ENCODE results near the gene DCPS.

Gene DCPS

GRCh38 chr11:126318574-126319373 is 14.9 kb downstream of the DCPS start:
- DNase-seq (ENCODE audit: insufficient read length, low spot score) = no peak
- peak; percentile 90 for FAIRE-seq
- TF ChIP-seq POLR2AphosphoS5 (IDR thresholded peaks at IDR 0.05; ENCODE audit: low read depth, low read length) (no peak), SPI1 (IDR thresholded peaks at IDR 0.05; ENCODE audit: low read depth, low read length) (no peak), PAX5 (IDR thresholded peaks at IDR 0.05; ENCODE audit: insufficient read depth, low read length, severe bottlenecking) (no peak), POLR2A (IDR thresholded peaks at IDR 0.05; ENCODE audit: low read depth, low read length) (no peak), POU2F2 (IDR thresholded peaks at IDR 0.05; ENCODE audit: low read depth, low read length) (no peak), TAF1 (IDR thresholded peaks at IDR 0.05; ENCODE audit: low read depth, low read length) (no peak)

GRCh38 chr11:126319374-126319740 is 15.5 kb downstream of the DCPS start:
- TF ChIP-seq POLR2AphosphoS5 (IDR thresholded peaks at IDR 0.05; ENCODE audit: low read depth, low read length) (no peak), POU2F2 (IDR thresholded peaks at IDR 0.05; ENCODE audit: low read depth, low read length) (no peak), PAX5 (IDR thresholded peaks at IDR 0.05; ENCODE audit: insufficient read depth, low read length, severe bottlenecking) (no peak), SPI1 (IDR thresholded peaks at IDR 0.05; ENCODE audit: low read depth, low read length) (no peak), TAF1 (IDR thresholded peaks at IDR 0.05; ENCODE audit: low read depth, low read length) (no peak), POLR2A (IDR thresholded peaks at IDR 0.05; ENCODE audit: low read depth, low read length) (no peak)
- DNase-seq (ENCODE audit: insufficient read length, low spot score) = no peak
- peak; percentile 38 for FAIRE-seq

GRCh38 chr11:126322996-126323395 is 19.1 kb downstream of the DCPS start:
- TF ChIP-seq SPI1 (IDR thresholded peaks at IDR 0.05; ENCODE audit: low read depth, low read length) (no peak), POLR2AphosphoS5 (IDR thresholded peaks at IDR 0.05; ENCODE audit: low read depth, low read length) (no peak), PAX5 (IDR thresholded peaks at IDR 0.05; ENCODE audit: insufficient read depth, low read length, severe bottlenecking) (no peak), POU2F2 (IDR thresholded peaks at IDR 0.05; ENCODE audit: low read depth, low read length) (no peak), POLR2A (IDR thresholded peaks at IDR 0.05; ENCODE audit: low read depth, low read length) (no peak), TAF1 (IDR thresholded peaks at IDR 0.05; ENCODE audit: low read depth, low read length) (no peak)
- no peak for FAIRE-seq

GRCh38 chr11:126327281-126328000 is 23.6 kb downstream of the DCPS start:
- no peak for FAIRE-seq
- TF ChIP-seq POLR2AphosphoS5 (IDR thresholded peaks at IDR 0.05; ENCODE audit: low read depth, low read length) = no peak
- no peak for TF ChIP-seq PAX5 (IDR thresholded peaks at IDR 0.05; ENCODE audit: insufficient read depth, low read length, severe bottlenecking)
- no peak for TF ChIP-seq SPI1 (IDR thresholded peaks at IDR 0.05; ENCODE audit: low read depth, low read length)
- no peak for TF ChIP-seq POLR2A (IDR thresholded peaks at IDR 0.05; ENCODE audit: low read depth, low read length)
- no peak for TF ChIP-seq POU2F2 (IDR thresholded peaks at IDR 0.05; ENCODE audit: low read depth, low read length)
- no peak for TF ChIP-seq TAF1 (IDR thresholded peaks at IDR 0.05; ENCODE audit: low read depth, low read length)
- no peak for DNase-seq (ENCODE audit: insufficient read length, low spot score)

More at GRCh38 chr11:126322996-126323395, 19.1 kb downstream of the DCPS start:
- DNase-seq (ENCODE audit: insufficient read length, low spot score) = no peak

- FAIRE-seq (no peak), DNase-seq (ENCODE audit: insufficient read length, low spot score) (no peak)
- no peak for TF ChIP-seq POU2F2 (IDR thresholded peaks at IDR 0.05; ENCODE audit: low read depth, low read length)
- no peak for TF ChIP-seq POLR2A (IDR thresholded peaks at IDR 0.05; ENCODE audit: low read depth, low read length)
- TF ChIP-seq POLR2AphosphoS5 (IDR thresholded peaks at IDR 0.05; ENCODE audit: low read depth, low read length) = no peak
- TF ChIP-seq SPI1 (IDR thresholded peaks at IDR 0.05; ENCODE audit: low read depth, low read length) = no peak
- TF ChIP-seq TAF1 (IDR thresholded peaks at IDR 0.05; ENCODE audit: low read depth, low read length) = no peak
- TF ChIP-seq PAX5 (IDR thresholded peaks at IDR 0.05; ENCODE audit: insufficient read depth, low read length, severe bottlenecking) = no peak
Measured at GRCh38 chr11:126328001-126328390, 24.1 kb downstream of the DCPS start.

- FAIRE-seq = no peak
- DNase-seq (ENCODE audit: insufficient read length, low spot score) = no peak
- no peak for TF ChIP-seq SPI1 (IDR thresholded peaks at IDR 0.05; ENCODE audit: low read depth, low read length)
- no peak for TF ChIP-seq PAX5 (IDR thresholded peaks at IDR 0.05; ENCODE audit: insufficient read depth, low read length, severe bottlenecking)
- TF ChIP-seq POLR2AphosphoS5 (IDR thresholded peaks at IDR 0.05; ENCODE audit: low read depth, low read length) = no peak
- TF ChIP-seq POU2F2 (IDR thresholded peaks at IDR 0.05; ENCODE audit: low read depth, low read length) = no peak
- TF ChIP-seq POLR2A (IDR thresholded peaks at IDR 0.05; ENCODE audit: low read depth, low read length) = no peak
- TF ChIP-seq TAF1 (IDR thresholded peaks at IDR 0.05; ENCODE audit: low read depth, low read length) = no peak
Measured at GRCh38 chr11:126328444-126328843, 24.6 kb downstream of the DCPS start.

GRCh38 chr11:126328938-126329643 is 25.2 kb downstream of the DCPS start:
- DNase-seq (ENCODE audit: insufficient read length, low spot score) (no peak), FAIRE-seq (no peak)

GRCh38 chr11:126329644-126330211 is 25.9 kb downstream of the DCPS start:
- no peak for FAIRE-seq
- TF ChIP-seq TAF1 (IDR thresholded peaks at IDR 0.05; ENCODE audit: low read depth, low read length) (no peak), POLR2AphosphoS5 (IDR thresholded peaks at IDR 0.05; ENCODE audit: low read depth, low read length) (no peak), PAX5 (IDR thresholded peaks at IDR 0.05; ENCODE audit: insufficient read depth, low read length, severe bottlenecking) (no peak), POLR2A (IDR thresholded peaks at IDR 0.05; ENCODE audit: low read depth, low read length) (no peak), SPI1 (IDR thresholded peaks at IDR 0.05; ENCODE audit: low read depth, low read length) (no peak), POU2F2 (IDR thresholded peaks at IDR 0.05; ENCODE audit: low read depth, low read length) (no peak)
- DNase-seq (ENCODE audit: insufficient read length, low spot score) = no peak

More at GRCh38 chr11:126328938-126329643, 25.2 kb downstream of the DCPS start:
- TF ChIP-seq PAX5 (IDR thresholded peaks at IDR 0.05; ENCODE audit: insufficient read depth, low read length, severe bottlenecking) = no peak
- TF ChIP-seq SPI1 (IDR thresholded peaks at IDR 0.05; ENCODE audit: low read depth, low read length) = no peak
- TF ChIP-seq POU2F2 (IDR thresholded peaks at IDR 0.05; ENCODE audit: low read depth, low read length) = no peak
- TF ChIP-seq TAF1 (IDR thresholded peaks at IDR 0.05; ENCODE audit: low read depth, low read length) = no peak
- no peak for TF ChIP-seq POLR2A (IDR thresholded peaks at IDR 0.05; ENCODE audit: low read depth, low read length)
- TF ChIP-seq POLR2AphosphoS5 (IDR thresholded peaks at IDR 0.05; ENCODE audit: low read depth, low read length) = no peak

Measured in GM12891 (cell line).